Endometrial microvascular endothelial cells (primary cell): ENCODE results near the gene USPL1. TPM values are rescaled to one million over a fixed set of nuclear protein-coding genes. Genes with fewer than 3 reads are reported as not detected.
"Not testable (repeated sequence)": the region's sequence is repeated elsewhere in the genome, so short reads cannot be mapped to it uniquely, and the experiment has no call there.

ENCODE experiments used
- in situ Hi-C: cut with HindIII; loops from 2 replicates; pipeline ENCODE4 v1.10.0; 2017; ENCODE audit warnings: low sequenced_read_pairs, low pct_unique_long_range_greater_than_20kb; ENCODE audit errors: inconsistent ontology term
- total RNA-seq: library from RNA; depleted of rRNA; stranded (reverse); fragments of >200 nt; gene quantifications from one replicate; pipeline ENCODE4 v1.2.3, GENCODE V29; 2015; ENCODE audit errors: inconsistent ontology term

USPL1 gene
- total RNA-seq, 1 donor from 2014 or later: 22.4 TPM

DNA sequence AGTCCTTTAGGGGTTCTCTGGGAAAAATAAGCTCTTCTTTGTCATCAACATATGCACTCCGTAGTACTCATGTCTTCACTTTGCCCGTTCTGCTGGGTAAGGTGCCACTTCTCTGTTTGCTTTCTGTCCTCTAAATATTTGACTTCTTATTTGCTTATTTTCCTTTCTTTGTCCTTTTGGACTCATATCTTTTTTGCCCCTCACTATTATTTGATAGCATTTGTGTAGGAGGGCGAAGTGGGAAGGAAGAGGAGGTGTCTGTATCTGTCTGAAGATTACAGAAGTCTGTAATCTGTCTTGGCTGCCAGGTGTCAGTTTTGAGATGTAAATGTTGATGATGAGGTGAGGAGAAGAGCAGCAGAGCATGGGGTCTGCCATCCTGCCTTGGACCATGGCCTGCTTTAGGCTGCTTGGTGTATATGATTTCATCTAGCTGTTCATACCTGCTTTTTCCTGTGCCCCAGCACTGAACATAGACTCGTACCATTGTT is 30.8 kb downstream of the USPL1 start:
- in situ Hi-C loops: no loop called here

DNA sequence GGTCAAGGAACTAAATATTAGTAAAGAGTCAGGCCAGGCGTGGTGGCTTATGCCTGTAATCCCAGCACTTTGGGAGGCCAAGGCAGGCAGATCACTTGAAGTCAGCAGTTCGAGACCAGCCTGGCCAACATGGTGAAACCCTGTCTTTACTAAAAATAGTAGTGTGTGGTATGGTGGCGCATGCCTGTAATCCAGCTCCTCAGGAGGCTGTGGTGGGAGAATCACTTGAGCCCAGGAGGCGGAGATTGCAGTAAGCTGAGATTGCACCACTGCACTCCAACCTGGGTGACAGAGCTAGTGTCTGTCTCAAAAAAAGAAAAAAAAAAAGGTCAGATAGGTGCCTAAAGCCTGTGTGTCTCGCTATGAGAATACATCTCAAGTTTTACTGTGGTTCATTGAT is 33.9 kb downstream of the USPL1 start:
- in situ Hi-C loops: not testable (repeated sequence)

DNA sequence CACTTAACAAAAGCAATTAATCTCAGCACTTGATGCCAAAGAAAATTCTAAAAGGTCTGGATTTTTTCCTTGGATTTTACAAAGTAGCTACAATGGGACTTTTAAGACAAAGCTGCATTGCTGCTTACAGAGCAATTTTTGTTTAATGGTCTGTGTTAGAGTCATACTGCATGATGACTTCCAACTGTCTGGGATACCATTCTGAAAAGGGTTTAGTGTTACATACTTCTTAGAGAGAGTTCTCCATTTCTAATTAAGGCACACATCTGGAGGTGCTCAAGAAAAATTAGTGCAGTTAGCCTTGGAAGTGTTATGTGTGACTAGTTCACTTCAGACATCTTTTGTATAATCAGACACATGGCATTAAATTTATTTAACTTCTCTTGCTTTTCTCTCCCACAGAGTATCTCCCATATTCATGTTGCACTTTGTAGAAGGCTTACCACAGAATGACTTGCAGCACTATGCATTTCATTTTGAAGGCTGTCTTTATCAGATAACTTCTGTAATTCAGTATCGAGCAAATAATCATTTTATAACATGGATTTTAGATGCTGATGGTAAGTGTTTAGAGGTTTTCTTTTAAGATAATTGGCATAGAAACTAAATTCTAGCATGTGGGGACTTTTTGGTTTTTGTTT is 35.1 kb downstream of the USPL1 start:
- in situ Hi-C loops: no loop called here

DNA sequence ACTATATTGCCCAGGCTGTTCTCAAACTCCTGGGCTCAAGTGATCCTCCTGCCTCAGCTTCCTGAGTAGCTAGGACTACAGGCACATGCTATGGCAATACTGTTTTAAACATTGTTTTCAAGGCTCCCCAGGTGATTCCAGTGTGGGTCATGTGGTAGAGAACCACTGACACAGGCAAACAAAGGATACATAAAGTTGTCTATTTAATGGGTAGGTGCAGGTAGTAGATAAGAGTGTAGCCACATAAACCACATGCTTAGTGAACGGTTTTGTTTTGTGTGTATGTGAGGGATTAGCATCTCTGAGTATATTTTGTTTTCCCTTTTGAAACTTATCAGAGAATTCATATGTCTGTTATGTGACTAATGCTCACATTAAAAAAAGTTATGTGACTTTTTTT is 36.7 kb downstream of the USPL1 start:
- in situ Hi-C loops: no loop called here

DNA sequence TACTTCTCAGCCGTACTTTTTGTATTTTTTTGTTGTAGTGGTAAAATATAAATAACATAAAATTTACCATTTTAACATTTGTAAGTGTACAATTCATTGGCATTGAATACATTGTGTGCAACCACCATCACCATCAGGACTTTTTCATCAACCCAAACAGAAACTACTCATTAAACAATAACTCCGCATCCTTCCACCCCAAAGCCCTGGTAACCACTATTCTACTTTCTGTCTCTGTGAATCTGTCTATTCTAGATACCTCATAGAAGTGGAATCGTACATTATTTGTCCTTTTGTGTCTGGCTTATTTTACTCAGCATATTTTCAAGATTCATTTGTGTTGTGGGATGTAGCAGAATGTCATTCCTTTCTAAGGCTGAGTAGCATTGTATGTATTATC is 38.5 kb downstream of the USPL1 start:
- in situ Hi-C loops: no loop called here

DNA sequence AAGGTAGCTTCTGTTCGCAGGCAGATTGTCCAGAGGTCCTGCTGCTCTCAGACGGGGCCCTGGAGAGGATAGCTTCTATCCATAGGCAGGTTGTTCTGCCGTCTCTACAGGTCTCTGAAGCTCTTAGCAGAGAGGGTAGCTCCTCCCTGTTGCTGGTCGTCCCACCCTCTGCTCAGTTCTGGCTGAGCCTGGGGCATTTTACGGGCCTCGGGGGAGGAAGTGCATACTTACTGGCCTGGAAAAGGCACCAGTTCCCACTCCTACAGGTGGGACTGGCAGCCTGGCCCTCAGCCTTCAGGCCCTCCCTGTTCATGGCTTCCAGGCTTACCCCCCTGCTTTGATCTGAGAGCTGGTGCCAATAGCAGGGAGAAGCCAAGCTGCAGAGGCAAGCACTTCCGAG is 42.3 kb downstream of the USPL1 start:
- in situ Hi-C loops: no loop called here

DNA sequence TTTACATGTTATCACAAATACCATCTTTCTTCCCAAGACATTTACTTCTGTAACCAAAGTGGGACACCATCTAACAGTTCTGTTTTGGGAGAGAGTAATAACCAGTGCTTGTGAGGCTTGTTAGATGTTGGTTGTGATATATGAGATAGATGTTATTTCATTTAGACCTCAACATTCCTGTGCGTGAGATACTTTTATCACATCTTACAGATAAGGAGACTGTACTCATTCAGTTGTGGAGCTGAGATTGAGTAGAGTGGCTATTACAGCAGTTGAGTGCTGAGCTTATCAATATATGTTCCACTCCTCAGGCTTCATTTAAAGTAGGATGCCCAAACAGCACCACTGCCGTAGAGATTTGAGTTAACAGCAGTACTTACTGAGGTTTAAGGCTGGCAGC is 43.1 kb downstream of the USPL1 start:
- in situ Hi-C loops: no loop called here

DNA sequence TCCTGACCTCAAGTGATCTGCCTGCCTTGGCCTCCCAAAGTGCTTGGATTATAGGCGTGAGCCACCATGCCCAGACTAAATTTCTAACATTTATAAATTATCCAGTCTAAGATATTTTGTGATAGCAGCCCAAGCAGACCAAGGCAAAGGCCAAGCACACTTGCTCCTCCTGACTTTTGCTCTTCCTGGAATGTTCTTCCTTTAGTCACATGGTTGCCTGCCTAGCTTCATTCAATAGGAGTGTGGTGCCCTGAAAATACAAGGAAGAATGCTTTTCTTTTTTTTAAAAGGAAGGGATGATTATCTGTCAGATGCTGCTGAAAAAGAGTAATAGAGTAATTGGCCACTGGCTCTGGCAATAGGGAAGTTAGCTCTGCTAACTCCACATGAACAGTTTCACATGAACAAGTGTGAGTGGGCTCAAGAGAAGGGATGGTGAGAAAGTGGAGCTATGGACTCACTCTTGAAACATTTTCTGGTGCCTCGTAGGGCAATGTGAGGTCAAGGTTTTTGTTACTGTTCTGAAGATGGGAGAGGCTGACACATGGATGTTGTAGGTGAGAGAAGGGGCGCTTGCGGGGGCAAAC is 47.1 kb downstream of the USPL1 start:
- in situ Hi-C loops: no loop called here

DNA sequence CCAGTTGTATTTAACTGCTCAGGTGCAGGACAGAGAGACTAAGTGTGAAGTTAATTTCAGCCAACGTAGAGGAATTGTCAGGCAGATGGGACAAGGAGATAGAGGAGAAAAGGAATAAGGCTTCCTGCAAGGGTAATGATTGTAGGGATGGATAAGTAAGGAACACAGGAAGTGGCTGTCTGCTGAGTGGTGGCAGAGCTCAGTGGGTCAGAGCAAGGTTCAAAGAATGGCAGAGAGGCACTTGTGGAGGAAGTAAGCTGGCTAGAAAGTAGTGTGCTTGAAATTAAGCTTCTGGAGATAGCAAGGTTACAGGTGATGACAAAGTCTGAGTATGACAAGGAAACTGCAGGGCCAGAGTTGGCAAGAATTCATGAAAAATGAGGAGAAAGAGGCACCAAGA is 47.9 kb downstream of the USPL1 start:
- in situ Hi-C loops: no loop called here

DNA sequence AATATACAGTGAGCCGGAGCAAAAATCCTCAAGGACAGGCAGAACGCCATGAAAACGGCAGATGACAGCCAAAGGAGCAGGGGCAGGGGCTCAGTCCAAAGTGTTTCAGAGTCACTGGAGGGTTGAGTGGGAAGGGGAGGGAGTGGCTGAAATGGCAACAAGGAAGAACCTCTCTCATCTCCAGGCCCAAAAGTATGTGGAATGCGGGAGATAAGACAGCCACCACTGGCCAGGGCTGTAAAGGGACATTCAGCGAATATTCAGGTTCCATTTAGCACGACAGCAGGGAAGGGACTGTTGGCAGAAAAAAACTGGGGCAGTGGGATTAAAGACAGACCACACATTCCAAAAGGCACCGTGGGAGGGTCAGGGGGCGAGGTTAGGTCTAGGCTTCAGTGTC is 48.4 kb downstream of the USPL1 start:
- in situ Hi-C loops: no loop called here

DNA sequence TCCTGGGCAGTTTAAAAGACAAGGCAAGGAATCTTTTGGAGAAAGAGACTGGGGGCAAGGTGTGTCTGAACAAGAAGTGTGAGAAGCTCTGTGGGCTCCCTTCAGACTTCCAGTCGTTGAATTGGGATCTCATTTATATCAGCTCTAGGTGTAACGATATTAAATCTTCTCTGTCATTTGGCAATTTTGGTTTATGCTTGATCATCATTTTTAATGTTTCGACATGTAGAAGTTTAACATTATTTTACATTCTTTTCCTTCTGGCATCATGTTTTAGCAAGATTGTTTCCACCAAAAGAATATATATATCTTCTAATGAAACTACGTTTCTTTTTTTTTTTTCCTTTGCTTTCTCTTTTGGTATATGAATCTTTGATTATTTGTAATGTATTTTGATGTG is 49.3 kb downstream of the USPL1 start:
- in situ Hi-C loops: no loop called here

DNA sequence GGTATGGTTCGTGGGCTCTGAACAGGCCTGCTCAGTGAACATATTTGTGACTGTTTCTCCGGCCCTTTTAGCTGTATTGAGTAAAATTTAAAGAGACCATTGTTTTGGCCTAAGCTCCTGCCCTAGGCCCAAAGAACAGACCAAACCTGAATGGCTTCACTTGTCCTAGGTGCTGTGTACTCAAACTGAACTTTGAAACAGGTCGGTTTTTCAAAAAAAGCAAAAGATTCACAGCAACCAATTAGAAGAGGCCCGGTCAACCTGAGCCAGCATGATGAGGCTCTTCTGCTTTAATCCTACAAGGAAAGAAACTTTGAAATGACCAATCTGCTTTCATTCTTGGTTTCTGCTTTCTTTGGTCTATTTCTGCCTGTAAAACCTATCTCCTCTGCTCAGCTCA is 50.6 kb downstream of the USPL1 start:
- in situ Hi-C loops: no loop called here

DNA sequence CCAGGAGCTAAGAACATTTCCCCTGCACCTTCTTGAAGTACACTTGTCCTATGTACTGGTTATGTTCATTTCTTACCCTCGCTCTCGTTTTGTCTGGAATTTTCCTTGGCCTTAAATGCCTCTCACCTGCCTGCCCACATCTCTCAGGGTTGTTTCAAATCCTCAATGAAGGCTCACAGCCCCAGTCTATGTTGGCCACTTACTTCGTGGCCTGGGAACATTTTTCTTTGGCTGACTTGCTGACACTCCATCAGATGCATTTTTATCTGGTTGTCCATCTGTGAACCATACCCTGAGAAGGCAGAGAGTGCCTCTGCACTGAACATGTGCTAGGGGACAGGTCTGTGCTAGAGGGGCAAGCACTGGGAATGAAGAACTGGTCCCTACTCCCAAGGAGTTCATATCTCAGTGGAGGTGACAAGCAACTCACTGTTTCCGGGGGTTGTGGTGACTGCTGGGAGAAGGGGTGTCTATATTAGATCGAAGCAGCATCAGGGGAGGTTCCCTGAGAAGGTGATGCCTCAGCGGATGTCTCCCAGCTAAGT is 53.6 kb downstream of the USPL1 start:
- in situ Hi-C loops: loop anchor here (10.0 kb wide), 1 partner anchor 133 kb away; no protein-coding TSS in a partner anchor

DNA sequence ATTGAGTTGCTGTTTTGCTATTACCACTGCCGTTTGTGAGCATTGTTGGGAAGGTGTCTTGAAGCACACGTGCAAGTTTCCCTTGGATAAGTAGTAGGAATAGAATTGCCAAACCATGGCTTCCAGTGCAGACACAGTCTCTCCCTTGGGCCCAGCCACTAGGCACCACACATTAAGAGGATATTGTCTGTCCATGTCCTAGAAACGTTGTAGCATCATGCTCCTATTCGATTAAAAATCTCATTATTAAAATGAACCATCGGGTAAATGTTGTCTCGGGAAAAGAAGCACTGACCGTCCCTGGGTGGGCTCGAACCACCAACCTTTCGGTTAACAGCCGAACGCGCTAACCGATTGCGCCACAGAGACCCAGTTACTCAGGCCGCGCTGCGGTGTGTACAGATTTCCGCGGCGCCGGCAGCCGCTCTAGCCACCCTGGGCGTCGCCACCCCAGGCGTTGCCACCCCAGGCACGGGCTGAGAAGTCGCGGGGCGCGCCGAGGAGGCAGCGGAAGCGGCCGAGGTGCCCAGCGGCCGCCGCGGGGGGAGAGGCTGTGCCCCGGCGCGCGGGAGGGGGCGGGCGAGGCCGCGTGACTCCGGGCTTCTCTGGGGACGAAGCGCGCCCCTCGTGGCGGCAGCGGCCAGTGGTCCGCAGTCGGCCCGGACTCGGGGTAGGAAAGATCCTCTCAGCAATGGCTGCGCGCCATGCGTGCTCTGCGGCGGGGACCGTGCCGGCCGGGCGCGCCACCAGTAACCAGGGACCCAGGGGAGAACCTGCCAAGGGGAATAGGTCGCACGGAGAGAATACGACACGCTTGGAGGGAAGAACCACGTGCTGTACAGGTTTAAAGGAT is 56.2 kb downstream of the USPL1 start:
- in situ Hi-C loops: loop anchor here (10.0 kb wide), 1 partner anchor 131 kb away; no protein-coding TSS in a partner anchor

DNA sequence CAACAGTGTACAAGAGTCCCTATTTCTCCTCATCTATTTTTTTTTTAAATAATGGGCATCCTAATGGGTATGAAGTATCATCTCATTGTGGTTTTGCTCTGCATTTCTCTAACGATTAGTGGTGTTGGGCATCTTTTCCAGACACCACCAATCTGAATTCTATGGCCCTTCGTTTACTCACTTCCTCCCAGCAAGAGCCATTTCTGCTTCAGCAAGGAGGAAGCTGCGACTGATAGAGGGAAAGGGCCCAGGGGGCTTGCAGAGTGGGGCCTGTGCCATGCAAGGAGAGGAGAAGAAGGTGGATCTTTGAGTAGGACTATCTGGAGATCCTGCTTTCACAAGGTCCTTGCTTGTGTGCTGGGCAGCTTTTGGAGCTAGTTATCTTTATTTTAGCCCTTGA is 58.0 kb downstream of the USPL1 start:
- in situ Hi-C loops: loop anchor here (10.0 kb wide), 1 partner anchor 129 kb away; no protein-coding TSS in a partner anchor

DNA sequence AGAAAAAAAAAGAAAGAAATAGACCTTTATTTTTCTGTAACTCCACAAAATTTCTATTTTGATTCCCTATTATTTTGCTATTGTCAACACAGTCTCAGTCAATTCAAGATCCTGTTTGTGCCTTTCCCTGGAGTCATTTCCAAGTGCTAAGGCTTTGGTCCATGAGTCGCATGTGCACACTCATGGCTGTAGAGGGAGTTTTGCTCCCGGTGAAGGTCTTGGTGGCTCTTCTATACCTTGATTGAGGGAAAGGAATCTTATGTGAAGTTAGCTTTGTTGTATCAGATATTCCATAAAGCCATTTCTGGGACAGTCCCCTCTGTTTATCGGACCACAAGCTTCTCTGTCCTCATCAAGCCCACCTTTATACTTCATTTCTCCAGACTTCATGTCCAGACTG is 59.0 kb downstream of the USPL1 start:
- in situ Hi-C loops: loop anchor here (10.0 kb wide), 1 partner anchor 128 kb away; no protein-coding TSS in a partner anchor

DNA sequence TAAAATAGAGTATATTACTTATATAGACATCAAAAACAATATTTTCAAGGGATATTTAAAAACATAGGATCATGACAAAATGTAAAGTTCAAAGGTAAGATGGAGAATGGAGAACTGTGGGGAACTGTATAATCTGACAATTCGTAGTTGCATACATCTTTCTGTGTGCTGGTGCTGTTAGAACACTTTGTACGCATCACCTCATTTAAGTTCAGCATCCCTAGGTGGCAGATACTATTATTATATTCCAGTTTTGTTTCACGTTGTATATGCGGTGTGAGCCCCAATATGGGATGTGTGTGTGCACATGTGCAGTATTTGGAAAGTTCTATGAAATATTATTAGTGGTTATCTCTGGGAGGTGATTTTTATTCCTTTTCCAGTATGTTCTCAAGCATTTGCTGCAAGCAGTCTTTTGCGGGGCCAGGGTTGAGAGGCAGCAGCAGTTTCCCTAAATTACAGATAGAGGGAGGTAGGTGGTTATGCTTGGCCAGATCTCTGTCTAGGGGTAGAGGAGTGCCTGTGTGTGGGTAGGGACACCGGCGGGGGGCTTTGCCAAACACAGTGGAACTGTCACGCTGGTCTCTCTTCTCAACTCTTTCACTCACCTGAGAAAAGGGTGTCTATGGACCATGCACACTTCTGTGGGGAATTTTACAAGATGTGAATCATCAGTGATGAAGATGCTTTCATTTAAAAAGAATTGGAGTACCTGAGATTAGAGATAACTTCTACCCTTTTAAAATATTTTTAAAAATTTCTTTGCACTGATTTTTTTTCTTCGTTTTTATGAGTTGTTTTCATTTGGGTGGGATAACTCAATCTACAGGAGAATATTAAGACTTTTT is 62.0 kb downstream of the USPL1 start:
- in situ Hi-C loops: loop anchor here (10.0 kb wide), 1 partner anchor 125 kb away; no protein-coding TSS in a partner anchor

DNA sequence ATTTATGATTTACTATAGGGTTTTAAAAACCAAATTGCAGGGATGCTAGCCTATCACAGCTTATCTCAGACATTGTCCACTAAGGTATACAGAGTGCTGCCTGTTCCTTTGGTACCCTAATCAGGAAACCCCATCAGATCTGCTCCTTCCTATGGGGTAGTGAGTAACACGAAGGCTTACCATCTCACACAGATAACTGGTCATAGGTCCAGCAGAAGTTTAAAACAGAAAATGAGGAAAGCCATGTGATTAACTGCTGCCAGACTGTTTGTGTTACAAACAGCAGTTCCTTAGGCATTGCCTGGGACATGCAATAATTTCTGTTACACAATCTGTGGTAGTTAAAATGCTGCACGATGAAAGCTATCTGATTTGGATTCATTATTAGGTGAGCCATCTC is 64.1 kb downstream of the USPL1 start:
- in situ Hi-C loops: no loop called here
